ENCODE data around the gene VPS26C.

The VPS26C gene

DNA sequence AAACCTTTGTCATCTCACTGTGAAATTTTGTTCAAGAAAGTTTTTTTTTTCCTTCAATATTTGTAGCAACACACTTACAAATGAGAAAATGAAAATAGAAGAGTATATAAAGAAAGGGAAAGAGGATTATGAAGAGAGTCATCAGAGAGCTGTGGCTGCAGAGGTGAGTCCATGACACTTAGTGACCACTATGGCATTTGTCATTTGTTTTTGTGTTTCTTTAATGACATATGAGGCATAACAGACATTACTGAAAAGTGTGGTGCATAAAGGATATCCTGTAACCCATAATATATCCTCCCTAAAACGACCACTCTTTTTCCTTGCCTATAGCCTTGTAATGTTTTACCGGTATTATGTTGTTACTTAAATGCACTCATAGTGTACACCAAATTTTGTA is 80.2 kb downstream of the VPS26C start:
- H3K36me3 ChIP-seq (ENCODE audit: control insufficient read depth, insufficient read depth, low read length) = peaks cover 9% of the 10 kb centered on the region

DNA sequence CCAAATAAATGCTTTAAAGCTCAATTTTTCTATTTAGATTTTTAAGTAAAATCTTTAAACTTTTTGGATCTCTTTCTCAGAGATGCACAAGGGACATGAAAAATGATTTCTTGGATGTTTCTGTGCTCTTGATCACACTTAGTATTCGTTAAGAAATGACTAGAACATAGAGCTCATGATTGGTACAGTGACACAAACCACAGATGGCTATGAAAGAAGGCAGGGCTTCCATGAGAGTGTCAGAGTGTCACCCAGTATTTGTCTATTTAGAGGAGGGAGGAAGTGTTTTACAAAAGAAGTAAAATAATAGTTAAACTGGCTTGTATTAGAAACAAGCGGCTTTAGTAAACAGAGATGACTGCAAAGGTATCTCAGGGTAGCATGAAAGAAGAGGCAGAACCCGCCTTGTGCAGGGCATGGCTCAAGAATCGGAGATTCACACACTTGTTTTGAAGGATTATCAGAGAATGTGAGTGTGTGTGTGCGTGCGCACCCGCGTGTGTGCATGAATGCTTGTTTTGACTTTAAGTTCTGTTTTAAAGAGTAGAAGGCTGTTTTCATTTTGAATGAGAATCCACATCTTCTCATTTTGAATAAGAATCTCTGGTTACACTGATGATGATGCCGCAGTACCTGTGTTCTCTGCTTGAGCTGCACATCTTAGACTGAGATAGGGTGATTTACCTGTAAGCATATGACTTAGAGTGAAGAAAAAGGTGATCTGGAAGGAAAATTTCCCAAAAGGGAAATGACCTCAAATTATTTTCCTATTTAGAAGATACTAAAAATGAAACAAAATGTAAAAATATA is 82.1 kb downstream of the VPS26C start:
- no peak overlapping the region for H3K27ac ChIP-seq (ENCODE audit: low read depth, low read length)
- no peak overlapping the region for H3K9ac ChIP-seq (ENCODE audit: low read length)
- no peaks in the 10 kb centered on the region for H3K27me3 ChIP-seq (ENCODE audit: control insufficient read depth, insufficient read depth, low read length)
- no peak overlapping the region for H3K4me3 ChIP-seq (ENCODE audit: low read length)
- no peaks in the 10 kb centered on the region for H3K4me1 ChIP-seq (ENCODE audit: control insufficient read depth, insufficient read depth, low read length)
- H3K36me3 ChIP-seq (ENCODE audit: control insufficient read depth, insufficient read depth, low read length) = peaks cover 9% of the 10 kb centered on the region

More for the DNA sequence above, 80.2 kb downstream of the VPS26C start:
- Histone ChIP-seq H3K27me3 (ENCODE audit: control insufficient read depth, insufficient read depth, low read length) (no peaks in the 10 kb centered on the region), H3K27ac (ENCODE audit: low read depth, low read length) (no peak overlapping the region), H3K9ac (ENCODE audit: low read length) (no peak overlapping the region), H3K4me1 (ENCODE audit: control insufficient read depth, insufficient read depth, low read length) (no peaks in the 10 kb centered on the region), H3K4me3 (ENCODE audit: low read length) (no peak overlapping the region)

DNA sequence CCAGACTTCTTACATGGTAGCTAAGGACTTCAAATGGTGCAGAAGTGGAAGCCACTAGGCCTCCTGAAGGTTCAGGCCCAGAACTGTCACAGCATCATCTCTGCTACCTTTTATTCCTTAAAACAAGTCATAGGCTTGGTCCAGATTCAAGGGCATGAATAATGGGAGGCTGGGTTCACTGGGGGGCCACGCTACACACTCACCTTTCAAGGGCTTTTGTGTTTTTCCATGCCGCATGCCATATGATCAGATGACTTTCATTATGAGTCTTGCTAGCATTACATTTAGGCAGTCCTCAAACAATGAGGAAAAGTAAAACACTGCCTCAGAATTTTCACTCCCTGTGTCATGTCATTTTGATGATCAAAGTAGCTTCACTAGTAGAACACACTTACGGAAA is 83.4 kb downstream of the VPS26C start:
- no peak overlapping the region for H3K27ac ChIP-seq (ENCODE audit: low read depth, low read length)
- H3K9ac ChIP-seq (ENCODE audit: low read length) = no peak overlapping the region
- H3K36me3 ChIP-seq (ENCODE audit: control insufficient read depth, insufficient read depth, low read length) = peaks cover 11% of the 10 kb centered on the region
- no peaks in the 10 kb centered on the region for H3K4me1 ChIP-seq (ENCODE audit: control insufficient read depth, insufficient read depth, low read length)
- H3K27me3 ChIP-seq (ENCODE audit: control insufficient read depth, insufficient read depth, low read length) = no peaks in the 10 kb centered on the region
- no peak overlapping the region for H3K4me3 ChIP-seq (ENCODE audit: low read length)

DNA sequence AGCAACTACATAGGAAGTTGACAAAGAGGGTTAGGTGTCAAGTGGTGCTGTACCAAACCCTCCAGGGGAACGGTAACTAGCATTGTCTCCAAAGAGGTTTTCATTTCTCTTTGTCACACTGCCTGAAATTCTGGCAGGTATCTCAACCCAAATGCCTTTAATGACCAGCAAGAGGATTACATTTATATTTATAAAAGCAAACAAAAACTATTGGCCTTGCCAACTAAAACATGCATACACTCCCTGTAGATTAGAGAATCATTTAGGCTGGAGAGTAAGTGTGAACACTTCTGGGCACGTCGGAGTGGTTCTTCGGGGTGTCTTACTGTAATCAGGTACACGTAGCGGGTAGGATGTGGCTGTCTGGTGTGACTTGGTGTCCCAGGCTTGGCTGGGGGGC is 84.9 kb downstream of the VPS26C start:
- H3K4me3 ChIP-seq (ENCODE audit: low read length) = no peak overlapping the region
- no peaks in the 10 kb centered on the region for H3K27me3 ChIP-seq (ENCODE audit: control insufficient read depth, insufficient read depth, low read length)
- no peak overlapping the region for H3K27ac ChIP-seq (ENCODE audit: low read depth, low read length)
- no peaks in the 10 kb centered on the region for H3K4me1 ChIP-seq (ENCODE audit: control insufficient read depth, insufficient read depth, low read length)
- H3K36me3 ChIP-seq (ENCODE audit: control insufficient read depth, insufficient read depth, low read length) = peaks cover 11% of the 10 kb centered on the region
- no peak overlapping the region for H3K9ac ChIP-seq (ENCODE audit: low read length)

DNA sequence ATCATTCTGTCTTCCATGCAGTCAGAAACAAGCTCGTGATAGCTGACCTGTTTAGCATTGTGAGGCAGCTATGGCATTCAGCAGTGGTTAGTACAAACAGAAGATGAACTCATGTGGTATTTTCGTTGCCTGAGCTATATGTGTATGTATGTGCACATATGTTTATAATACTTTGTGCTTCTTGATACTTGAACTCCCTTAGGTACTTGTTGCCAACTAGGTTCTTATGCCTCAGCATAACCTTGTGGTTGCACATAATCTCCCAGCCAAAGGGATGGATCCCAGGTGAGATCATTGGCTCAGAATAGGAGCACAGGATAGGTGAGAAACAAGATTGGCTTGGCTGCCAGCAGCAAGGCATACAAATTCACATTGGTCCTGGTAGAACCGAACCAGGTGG is 86.1 kb downstream of the VPS26C start:
- Histone ChIP-seq H3K4me3 (ENCODE audit: low read length) (no peak overlapping the region), H3K36me3 (ENCODE audit: control insufficient read depth, insufficient read depth, low read length) (peaks cover 6% of the 10 kb centered on the region), H3K4me1 (ENCODE audit: control insufficient read depth, insufficient read depth, low read length) (no peaks in the 10 kb centered on the region), H3K9ac (ENCODE audit: low read length) (no peak overlapping the region), H3K27ac (ENCODE audit: low read depth, low read length) (no peak overlapping the region), H3K27me3 (ENCODE audit: control insufficient read depth, insufficient read depth, low read length) (no peaks in the 10 kb centered on the region)

DNA sequence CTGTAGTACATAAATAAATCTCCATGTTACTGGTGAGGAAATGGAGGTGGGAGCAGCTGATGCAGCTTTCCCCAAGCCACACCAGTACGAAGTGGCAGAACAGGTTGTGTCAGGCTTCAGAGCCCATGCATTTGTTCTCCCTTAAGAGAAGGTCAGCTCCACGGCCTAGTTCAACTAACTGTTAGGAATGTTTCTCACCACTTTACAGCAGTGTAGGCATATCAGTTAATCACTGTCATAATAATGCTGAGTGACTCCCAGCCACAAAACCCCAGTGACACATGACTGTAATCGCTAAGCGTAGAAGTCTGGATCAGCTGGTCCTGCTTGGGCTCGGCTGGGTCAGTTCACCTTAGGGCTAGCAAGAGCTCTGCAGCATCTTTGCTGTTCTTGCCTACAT is 90.4 kb downstream of the VPS26C start:
- Histone ChIP-seq H3K27me3 (ENCODE audit: control insufficient read depth, insufficient read depth, low read length) (no peaks in the 10 kb centered on the region), H3K4me1 (ENCODE audit: control insufficient read depth, insufficient read depth, low read length) (no peaks in the 10 kb centered on the region), H3K4me3 (ENCODE audit: low read length) (no peak overlapping the region), H3K9ac (ENCODE audit: low read length) (no peak overlapping the region), H3K36me3 (ENCODE audit: control insufficient read depth, insufficient read depth, low read length) (peaks cover 2% of the 10 kb centered on the region), H3K27ac (ENCODE audit: low read depth, low read length) (no peak overlapping the region)

Data from rectal smooth muscle tissue (tissue), 1 donor.